ENCODE measurements around the gene PI4KB.
"Not testable (repeated sequence)": the region's sequence is repeated elsewhere in the genome, so short reads cannot be mapped to it uniquely, and the experiment has no call there.

PI4KB gene

GRCh38 chr1:151327223-151327902 lies at the start of gene PI4KB:
PI4KB (minus strand) TSS chr1:151327416; CDS start chr1:151316481, 10,935 bp downstream.
- DNase-seq (ENCODE audit: low spot score), result peak; percentile 92

GRCh38 chr1:151373196-151373595 lies 46.0 kb upstream of the PI4KB start:
- DNase-seq (ENCODE audit: low spot score), result no peak

GRCh38 chr1:151372058-151372934 lies 45.1 kb upstream of the PI4KB start, which contains the start of gene SELENBP1:
SELENBP1 (minus strand) TSS chr1:151372705; CDS start chr1:151372641, 64 bp downstream.
- peak; percentile 70 for DNase-seq (ENCODE audit: low spot score)

- no peak for DNase-seq (ENCODE audit: low spot score)
Observed at GRCh38 chr1:151371370-151372057, 44.3 kb upstream of the PI4KB start.

- no peak for DNase-seq (ENCODE audit: low spot score)
Observed at GRCh38 chr1:151370211-151370911, 43.1 kb upstream of the PI4KB start.

GRCh38 chr1:151369621-151370048 lies 42.4 kb upstream of the PI4KB start:
- no peak for DNase-seq (ENCODE audit: low spot score)

- DNase-seq (ENCODE audit: low spot score), result no peak
Observed at GRCh38 chr1:151369302-151369610, 42.0 kb upstream of the PI4KB start.

GRCh38 chr1:151368393-151369301 lies 41.4 kb upstream of the PI4KB start:
- DNase-seq (ENCODE audit: low spot score), result no peak

- no peak for DNase-seq (ENCODE audit: low spot score)
Observed at GRCh38 chr1:151367658-151368392, 40.6 kb upstream of the PI4KB start.

- DNase-seq (ENCODE audit: low spot score), result no peak
Observed at GRCh38 chr1:151364996-151365395, 37.8 kb upstream of the PI4KB start.

GRCh38 chr1:151362308-151363155 lies 35.3 kb upstream of the PI4KB start:
- no peak for DNase-seq (ENCODE audit: low spot score)

- no peak for DNase-seq (ENCODE audit: low spot score)
Observed at GRCh38 chr1:151361883-151362282, 34.7 kb upstream of the PI4KB start.

GRCh38 chr1:151356696-151357095 lies 29.5 kb upstream of the PI4KB start:
- no peak for DNase-seq (ENCODE audit: low spot score)

- DNase-seq (ENCODE audit: low spot score), result no peak
Observed at GRCh38 chr1:151352021-151352718, 25.0 kb upstream of the PI4KB start.

GRCh38 chr1:151350323-151350722 lies 23.1 kb upstream of the PI4KB start:
- not testable (repeated sequence) for DNase-seq (ENCODE audit: low spot score)

GRCh38 chr1:151347523-151348246 lies 20.5 kb upstream of the PI4KB start:
- no peak for DNase-seq (ENCODE audit: low spot score)

GRCh38 chr1:151346769-151347522 lies 19.7 kb upstream of the PI4KB start, which contains the start of gene RFX5:
RFX5 (minus strand) TSS chr1:151347252; CDS start chr1:151346320, 932 bp downstream.
- peak; percentile 85 for DNase-seq (ENCODE audit: low spot score)
